HFF-Myc (cell line): Measurements from ENCODE around the gene RNF175.
A peak's percentile ranks its signal among the peaks of the same experiment; 100 is the strongest.

Source experiments
- DNase-seq: peaks from one replicate; pipeline ENCODE4 v3.0.0-alpha.2; 2011; ENCODE audit warnings: low read depth; ENCODE audit errors: extremely low read depth
- H3K4me3 ChIP-seq: replicated peaks from 2 replicates; pipeline ENCODE4 v1.5.1; 2011; ENCODE audit warnings: low read depth, mild to moderate bottlenecking, control low read depth, low read length
- TF ChIP-seq, protein P1 (sequence below): IDR thresholded peaks from 2 replicates; pipeline ENCODE4 v1.5.1; 2012; ENCODE audit warnings: mild to moderate bottlenecking, low read depth, low read length, control low read depth; ENCODE audit errors: missing control alignments

The RNF175 gene

GRCh38 chr4:153759407-153760316 lies at the start of gene RNF175:
Gene RNF175, minus strand, starts transcription at chr4:153760024. Its CDS starts 162 bp downstream, at chr4:153759862.
- TF ChIP-seq, protein P1, sequence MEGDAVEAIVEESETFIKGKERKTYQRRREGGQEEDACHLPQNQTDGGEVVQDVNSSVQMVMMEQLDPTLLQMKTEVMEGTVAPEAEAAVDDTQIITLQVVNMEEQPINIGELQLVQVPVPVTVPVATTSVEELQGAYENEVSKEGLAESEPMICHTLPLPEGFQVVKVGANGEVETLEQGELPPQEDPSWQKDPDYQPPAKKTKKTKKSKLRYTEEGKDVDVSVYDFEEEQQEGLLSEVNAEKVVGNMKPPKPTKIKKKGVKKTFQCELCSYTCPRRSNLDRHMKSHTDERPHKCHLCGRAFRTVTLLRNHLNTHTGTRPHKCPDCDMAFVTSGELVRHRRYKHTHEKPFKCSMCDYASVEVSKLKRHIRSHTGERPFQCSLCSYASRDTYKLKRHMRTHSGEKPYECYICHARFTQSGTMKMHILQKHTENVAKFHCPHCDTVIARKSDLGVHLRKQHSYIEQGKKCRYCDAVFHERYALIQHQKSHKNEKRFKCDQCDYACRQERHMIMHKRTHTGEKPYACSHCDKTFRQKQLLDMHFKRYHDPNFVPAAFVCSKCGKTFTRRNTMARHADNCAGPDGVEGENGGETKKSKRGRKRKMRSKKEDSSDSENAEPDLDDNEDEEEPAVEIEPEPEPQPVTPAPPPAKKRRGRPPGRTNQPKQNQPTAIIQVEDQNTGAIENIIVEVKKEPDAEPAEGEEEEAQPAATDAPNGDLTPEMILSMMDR: no peak
- no peak for DNase-seq
- H3K4me3 ChIP-seq: peak within 1 kb of the TSS; percentile 50

- no peak for DNase-seq
- H3K4me3 ChIP-seq: no peak overlapping the region
- TF ChIP-seq, protein P1: no peak
These were observed 49.5 kb upstream of the RNF175 start for GRCh38 chr4:153809307-153809706.

- no peak for DNase-seq
- TF ChIP-seq, protein P1: no peak
- H3K4me3 ChIP-seq: no peak overlapping the region
These were observed 48.4 kb upstream of the RNF175 start for GRCh38 chr4:153808175-153808574.

DNA sequence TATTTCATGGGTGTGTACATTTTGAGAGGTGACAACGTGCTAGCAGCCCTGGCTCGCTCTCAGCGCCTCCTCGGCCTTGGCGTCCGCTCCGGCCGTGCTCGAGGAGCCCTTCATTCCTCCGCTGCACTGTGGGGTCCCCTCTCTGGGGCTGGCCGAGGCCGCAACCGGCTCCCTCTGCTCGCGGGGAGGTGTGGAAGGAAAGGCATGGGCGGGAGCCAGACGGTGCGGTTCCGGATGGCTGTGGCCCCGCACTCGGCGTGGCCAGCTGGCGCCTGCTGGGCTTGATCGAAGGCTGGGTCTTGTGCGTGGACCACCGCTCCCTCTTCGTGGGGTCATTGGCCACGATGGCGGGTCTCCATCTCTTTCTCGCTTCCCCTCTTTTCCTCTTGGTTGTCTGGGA lies 46.2 kb upstream of the RNF175 start:
- DNase-seq: no peak
- H3K4me3 ChIP-seq: no peak overlapping the region
- TF ChIP-seq, protein P1: no peak

- TF ChIP-seq, protein P1: no peak
- no peak overlapping the region for H3K4me3 ChIP-seq
- DNase-seq: no peak
These were observed 44.9 kb upstream of the RNF175 start for GRCh38 chr4:153804722-153805121.

GRCh38 chr4:153799694-153800074 lies 39.9 kb upstream of the RNF175 start:
- TF ChIP-seq, protein P1: no peak
- no peak for DNase-seq
- no peak overlapping the region for H3K4me3 ChIP-seq
